H1 (cell line): Measurements from ENCODE around the gene TECTB.

Experiments used
- CTCF ChIP-seq, 3 experiments: IDR thresholded peaks; 1 replicate in 2 of 3; 2 replicates in 1 of 3; pipeline versions ENCODE4 v1.5.1 to v1.6.1; 2011; ENCODE audit warnings: low read length in 3 of 3, mild to moderate bottlenecking in 3 of 3, inconsistent platforms in 2 of 3, low read depth in 1 of 3, moderate library complexity in 1 of 3; ENCODE audit not compliant: insufficient read depth in 1 of 3; ENCODE audit errors: control extremely low read depth in 1 of 3
- EZH2 ChIP-seq: fragments of 200-600 bp; sonication (generic); IDR thresholded peaks from 2 replicates; pipeline ENCODE4 v1.7.1; 2012; ENCODE audit warnings: low read depth, mild to moderate bottlenecking, moderate library complexity, low read length, inconsistent platforms; ENCODE audit not compliant: severe bottlenecking
- GABPA ChIP-seq: IDR thresholded peaks from 2 replicates; pipeline ENCODE4 v1.6.1; 2011; ENCODE audit warnings: mild to moderate bottlenecking, low read length, moderate library complexity, borderline replicate concordance; ENCODE audit not compliant: insufficient read depth
- MAX ChIP-seq: IDR thresholded peaks from 2 replicates; pipeline ENCODE4 v1.6.1; 2012; ENCODE audit warnings: inconsistent platforms
- POLR2AphosphoS5 ChIP-seq: IDR thresholded peaks from 2 replicates; pipeline ENCODE4 v1.6.1; 2011; ENCODE audit warnings: low read depth, low read length
- RAD21 ChIP-seq, 2 experiments: IDR thresholded peaks in 1 of 2; conservative IDR thresholded peaks in 1 of 2; 2 replicates each; pipeline ENCODE4 v1.6.1; 2011; ENCODE audit warnings: low read depth in 2 of 2, low read length in 2 of 2, improper control_type of control experiment in 1 of 2, inconsistent platforms in 1 of 2, mild to moderate bottlenecking in 1 of 2, moderate library complexity in 1 of 2
- SIN3A ChIP-seq, 2 experiments: IDR thresholded peaks in 1 of 2; conservative IDR thresholded peaks in 1 of 2; 2 replicates each; pipeline ENCODE4 v1.6.1; 2011 to 2012; ENCODE audit warnings: low read length in 2 of 2, improper control_type of control experiment in 1 of 2, low read depth in 1 of 2, mild to moderate bottlenecking in 1 of 2

DNA sequence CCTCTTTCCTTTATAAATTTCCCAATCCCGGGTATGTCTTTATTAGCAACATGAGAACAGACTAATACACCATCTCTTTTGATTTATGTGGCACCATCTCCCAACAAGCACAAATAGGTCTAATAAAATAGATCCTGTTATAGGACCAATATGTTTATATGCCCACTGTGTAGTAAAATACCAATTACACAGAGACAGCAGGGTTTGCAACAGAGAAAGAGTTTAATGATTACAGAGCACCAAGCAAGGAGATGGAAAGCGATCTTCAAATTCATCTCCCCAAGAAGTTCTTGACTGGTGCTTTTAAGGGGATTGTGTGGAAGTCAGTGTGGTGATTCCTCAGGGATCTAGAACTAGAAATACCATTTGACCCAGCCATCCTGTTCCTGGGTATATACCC, 33.5 kb upstream of the TECTB start:
- no peak for TF ChIP-seq GABPA
- no peak for TF ChIP-seq RAD21 (IDR thresholded peaks at IDR 0.05 in 1 of 2, conservative IDR thresholded peaks at IDR 0.05 in 1 of 2; ENCODE audit: low read depth in 2 of 2, low read length in 2 of 2)
- no peak for TF ChIP-seq CTCF (IDR thresholded peaks at IDR 0.05; ENCODE audit: control extremely low read depth in 1 of 3, insufficient read depth in 1 of 3, low read depth in 1 of 3, low read length in 3 of 3)
- TF ChIP-seq SIN3A (conservative IDR thresholded peaks at IDR 0.05 in 1 of 2, IDR thresholded peaks at IDR 0.05 in 1 of 2; ENCODE audit: low read depth in 1 of 2, low read length in 2 of 2) = no peak
- no peak for TF ChIP-seq MAX
- no peak for TF ChIP-seq POLR2AphosphoS5
- no peak for TF ChIP-seq EZH2
